H1 (cell line): Measurements from ENCODE around the gene PLSCR3. TPM values are rescaled to one million over a fixed set of nuclear protein-coding genes. Genes with fewer than 3 reads are reported as not detected.

Experiments
- CHD7 ChIP-seq: fragments of 300-600 bp; sonication (generic); IDR thresholded peaks from 2 replicates; pipeline ENCODE4 v1.7.1; 2012; ENCODE audit warnings: low read length, moderate library complexity, mild to moderate bottlenecking, inconsistent platforms; ENCODE audit not compliant: insufficient replicate concordance
- EP300 ChIP-seq, 2 experiments: IDR thresholded peaks; 1 replicate in 1 of 2; 2 replicates in 1 of 2; pipeline ENCODE4 v1.6.1; 2011 to 2012; ENCODE audit warnings: low read depth in 2 of 2, low read length in 2 of 2, mild to moderate bottlenecking in 2 of 2, borderline replicate concordance in 1 of 2, inconsistent platforms in 1 of 2, moderate library complexity in 1 of 2
- polyA plus RNA-seq, 7 experiments: library from polyadenylated mRNA; depleted of rRNA in 3 of 7; stranded (reverse) in 5 of 7; unstranded in 2 of 7; fragments of >200 nt in 5 of 7; fragments of 200-250 nt in 2 of 7; gene quantifications; 1 replicate in 5 of 7; 2 replicates in 1 of 7; 4 replicates in 1 of 7; pipeline versions ENCODE4 v1.2.1 to v1.2.3, GENCODE V29; 2011 to 2013; ENCODE audit warnings: missing spikeins in 2 of 7, mixed read lengths in 2 of 7
- total RNA-seq: library from RNA; stranded (reverse); fragmentation: NEBNext Ultra II Directional; extraction: Animal tissue kit (Norgen Biotek cat#: 25700); gene quantifications from 2 replicates; pipeline ENCODE4 v1.2.1, GENCODE V29; 2021

PLSCR3 gene
- total and polyA plus RNA-seq, 2 of the 8 experiments (the other 6 are each of a cell fraction or from before 2014, with no cell fraction given), result 36.1 to 38.7 TPM

GRCh38 chr17:7442142-7442541 is 47.8 kb upstream of the PLSCR3 start (continued):
- TF ChIP-seq CHD7 (no peak), EP300 (IDR thresholded peaks at IDR 0.05; ENCODE audit: borderline replicate concordance in 1 of 2, low read depth in 2 of 2, low read length in 2 of 2) (no peak)
